SK-N-MC (cell line): Measurements from ENCODE around the gene GNE.

ENCODE experiments used
- EZH2 ChIP-seq: fragments of 200-600 bp; sonication (generic); IDR thresholded peaks from one replicate; pipeline ENCODE4 v1.6.1; 2017; ENCODE audit warnings: antibody characterized with exemption
- POLR2AphosphoS5 ChIP-seq: IDR thresholded peaks from 2 replicates; pipeline ENCODE4 v1.6.1; 2012; ENCODE audit warnings: mild to moderate bottlenecking, low read depth, low read length, borderline replicate concordance

DNA sequence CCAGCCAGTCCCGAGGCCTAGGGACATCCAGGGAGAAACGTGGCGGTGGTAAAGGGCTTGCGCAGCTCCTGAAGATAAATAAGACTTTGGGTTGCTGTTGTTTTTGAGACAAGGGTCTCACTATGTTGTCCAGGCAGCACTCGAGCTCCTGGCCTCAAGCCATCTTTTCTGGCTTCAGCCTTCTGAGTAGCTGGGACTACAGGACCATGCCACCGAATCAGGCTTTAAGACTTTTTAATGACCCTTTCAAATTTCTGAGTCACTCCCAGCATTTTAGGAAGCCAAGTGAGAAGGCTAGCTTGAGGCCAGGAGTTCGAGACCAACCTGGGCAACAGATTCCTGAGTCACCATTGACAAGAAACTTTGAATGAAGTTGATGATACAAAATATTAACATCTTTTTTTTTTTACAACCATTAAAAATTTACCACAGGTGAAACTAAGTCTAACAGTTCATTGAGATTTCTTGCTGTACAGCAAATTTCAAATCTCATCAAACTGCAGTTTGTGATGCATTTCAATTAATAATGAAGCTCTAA is 817 bp upstream of the GNE start:
- TF ChIP-seq POLR2AphosphoS5 = no peak
- TF ChIP-seq EZH2 = no peak
